A549 (cell line): ENCODE results near the gene SHMT2. TPM values are rescaled to one million over a fixed set of nuclear protein-coding genes. Genes with fewer than 3 reads are reported as not detected.

Source experiments
- ATAC-seq, 2 experiments: fragments of 200-7000 bp in 1 of 2; fragments of >200 bp in 1 of 2; cut with Nextera tagmentation in 1 of 2; cut with Tn5 transposase in 1 of 2; 3 replicates each; pipeline versions ENCODE4 v1.8.0 to v1.9.1; 2018 to 2020; ENCODE audit warnings: mild to moderate bottlenecking in 1 of 2, moderate library complexity in 1 of 2
- CTCF ChIA-PET: fragments of 300-600 bp; sonication (Branson Sonifier 250); formaldehyde crosslinking; extraction: SDS; loops from one replicate; lab custom pipeline; 2021; ENCODE audit warnings: antibody characterized with exemption, inconsistent platforms; lab: Yijun Ruan, JAX
- POLR2A ChIA-PET: fragments of 350-600 bp; formaldehyde crosslinking; extraction: SDS; loops from one replicate; lab custom pipeline; 2021; ENCODE audit warnings: antibody characterized with exemption, inconsistent platforms; lab: Yijun Ruan, JAX
- DNase-seq, 2 experiments: peaks; one replicate each; pipeline versions ENCODE4 v3.0.0 to v3.0.0-alpha.2; 2011 to 2016; ENCODE audit warnings: low read depth in 1 of 2, low spot score in 1 of 2
- FAIRE-seq: peaks from 2 replicates; lab custom pipeline; 2011; peaks lifted over from hg19 to GRCh38; lab: Jason Lieb, UNC
- H3K27ac ChIP-seq, 2 experiments: fragments of >200 bp; sonication (Bioruptor Twin); formaldehyde crosslinking; 3 replicates each; pipeline ENCODE4 v1.5.1; 2016 to 2017
- H3K4me1 ChIP-seq: fragments of >200 bp; sonication (Bioruptor Twin); formaldehyde crosslinking; 3 replicates; pipeline ENCODE4 v1.6.1; 2016
- H3K4me2 ChIP-seq: fragments of >200 bp; sonication (Bioruptor Twin); formaldehyde crosslinking; 3 replicates; pipeline ENCODE4 v1.6.1; 2016
- H3K4me3 ChIP-seq: fragments of >200 bp; sonication (Bioruptor Twin); formaldehyde crosslinking; 3 replicates; pipeline ENCODE4 v1.5.1; 2016
- H3K9me3 ChIP-seq: fragments of >200 bp; sonication (Bioruptor Twin); formaldehyde crosslinking; 3 replicates; pipeline ENCODE4 v1.6.1; 2016
- BHLHE40 ChIP-seq: IDR thresholded peaks from 2 replicates; pipeline ENCODE4 v1.6.1; 2012; ENCODE audit warnings: low read depth, low read length, inconsistent platforms
- CHD2 ChIP-seq: fragments of 150-350 bp; IDR thresholded peaks from 2 replicates; pipeline ENCODE4 v1.6.1; 2014; ENCODE audit warnings: low read length; ENCODE audit not compliant: partially characterized antibody
- CHD4 ChIP-seq: fragments of 200-600 bp; sonication (generic); IDR thresholded peaks from 2 replicates; pipeline ENCODE4 v1.6.1; 2016; ENCODE audit warnings: antibody characterized with exemption, mild to moderate bottlenecking, borderline replicate concordance
- EHMT2 ChIP-seq: fragments of 200-600 bp; sonication (generic); IDR thresholded peaks from 2 replicates; pipeline ENCODE4 v1.6.1; 2016; ENCODE audit warnings: antibody characterized with exemption, low read depth, mild to moderate bottlenecking, moderate library complexity
- ELK1 ChIP-seq: fragments of 150-350 bp; IDR thresholded peaks from 2 replicates; pipeline ENCODE4 v1.6.1; 2014; ENCODE audit warnings: low read depth, mild to moderate bottlenecking, low read length
- GATA3 ChIP-seq: IDR thresholded peaks from 2 replicates; pipeline ENCODE4 v1.6.1; 2012; ENCODE audit warnings: borderline replicate concordance
- HES2 ChIP-seq: fragments of >200 bp; sonication (Bioruptor Twin); formaldehyde crosslinking; IDR thresholded peaks from 2 replicates; pipeline ENCODE4 v1.6.1; 2016
- HOXA7 ChIP-seq: fragments of 250-450 bp; sonication (Bioruptor Pico); IDR thresholded peaks from 2 replicates; pipeline ENCODE4 v1.5.0; 2020; ENCODE audit warnings: mild to moderate bottlenecking, moderate library complexity
- JUN ChIP-seq, 2 experiments: fragments of >200 bp; sonication (Bioruptor Twin); formaldehyde crosslinking; IDR thresholded peaks; 2 replicates in 1 of 2; 3 replicates in 1 of 2; pipeline ENCODE4 v1.6.1; 2016 to 2017
- JUNB ChIP-seq: fragments of >200 bp; sonication (Bioruptor Twin); formaldehyde crosslinking; IDR thresholded peaks from 2 replicates; pipeline ENCODE4 v1.6.1; 2016
- KDM1A ChIP-seq: fragments of 200-600 bp; sonication (generic); IDR thresholded peaks from 2 replicates; pipeline ENCODE4 v1.6.1; 2016; ENCODE audit warnings: low read depth, mild to moderate bottlenecking
- KDM5A ChIP-seq: fragments of 200-600 bp; sonication (generic); IDR thresholded peaks from 2 replicates; pipeline ENCODE4 v1.6.1; 2016; ENCODE audit warnings: antibody characterized with exemption, mild to moderate bottlenecking
- MAFK ChIP-seq: fragments of 450-650 bp; IDR thresholded peaks from 2 replicates; pipeline ENCODE4 v1.6.1; 2014; ENCODE audit not compliant: partially characterized antibody
- MAX ChIP-seq: IDR thresholded peaks from 2 replicates; pipeline ENCODE4 v1.6.1; 2012
- MYC ChIP-seq: IDR thresholded peaks from 2 replicates; pipeline ENCODE4 v1.6.1; 2012; ENCODE audit warnings: mild to moderate bottlenecking, inconsistent platforms, low read length, improper control_type of control experiment, borderline replicate concordance
- NPAS2 ChIP-seq: fragments of 250-450 bp; sonication (Bioruptor Pico); IDR thresholded peaks from 2 replicates; pipeline ENCODE4 v1.8.0; 2022; ENCODE audit warnings: mild to moderate bottlenecking, moderate library complexity, borderline replicate concordance
- POLR2AphosphoS2 ChIP-seq: conservative IDR thresholded peaks from 2 replicates; pipeline ENCODE4 v1.6.1; 2012; ENCODE audit warnings: low read length, improper control_type of control experiment, inconsistent platforms
- REST ChIP-seq: fragments of 200-600 bp; sonication (generic); IDR thresholded peaks from 2 replicates; pipeline ENCODE4 v1.6.1; 2016; ENCODE audit warnings: antibody characterized with exemption, mild to moderate bottlenecking, moderate library complexity
- RNF2 ChIP-seq: fragments of 200-600 bp; sonication (generic); IDR thresholded peaks from 2 replicates; pipeline ENCODE4 v1.6.1; 2016; ENCODE audit warnings: low read depth, mild to moderate bottlenecking, antibody characterized with exemption, moderate library complexity, borderline replicate concordance
- SREBF2 ChIP-seq: fragments of 450-650 bp; IDR thresholded peaks from 2 replicates; pipeline ENCODE4 v1.6.1; 2014; ENCODE audit warnings: mild to moderate bottlenecking, moderate library complexity
- TP53 ChIP-seq: fragments of 250-450 bp; sonication (Bioruptor Pico); IDR thresholded peaks from 2 replicates; pipeline ENCODE4 v1.5.0; 2021; ENCODE audit warnings: mild to moderate bottlenecking, moderate library complexity
- ZC3H11A ChIP-seq: fragments of 450-650 bp; IDR thresholded peaks from 2 replicates; pipeline ENCODE4 v1.6.1; 2014; ENCODE audit warnings: antibody characterized with exemption, mild to moderate bottlenecking
- ZFP36 ChIP-seq: fragments of 450-650 bp; IDR thresholded peaks from 2 replicates; pipeline ENCODE4 v1.6.1; 2014; ENCODE audit warnings: borderline replicate concordance; ENCODE audit not compliant: partially characterized antibody
- ZNF302 ChIP-seq: fragments of 250-450 bp; sonication (Bioruptor Pico); IDR thresholded peaks from 2 replicates; pipeline ENCODE4 v1.9.0; 2021; ENCODE audit warnings: inconsistent platforms, mild to moderate bottlenecking, moderate library complexity
- ZSCAN20 ChIP-seq: fragments of 250-450 bp; sonication (Bioruptor Pico); IDR thresholded peaks from 2 replicates; pipeline ENCODE4 v1.8.0; 2022; ENCODE audit warnings: mild to moderate bottlenecking, moderate library complexity
- WGBS: methylation state at CpG from one replicate; pipeline ENCODE4 v1.1.6; 2017; ENCODE audit errors: missing lambda C conversion rate; 5-methylcytosine and 5-hydroxymethylcytosine counted together
- polyA plus RNA-seq, 4 experiments: library from polyadenylated mRNA; depleted of rRNA in 3 of 4; stranded (reverse); fragments of >200 nt; fragmentation: RNase III in 1 of 4; extraction: RNeasy Plus Mini Kit Qiagen cat#74134 plus additional on column Dnase treatment in 1 of 4; gene quantifications; 2 replicates in 3 of 4; 3 replicates in 1 of 4; pipeline ENCODE4 v1.2.3, GENCODE V29; 2011 to 2017
- TF ChIP-seq, protein P1 (sequence below): fragments of >200 bp; sonication (Bioruptor Twin); formaldehyde crosslinking; IDR thresholded peaks from 3 replicates; pipeline ENCODE4 v1.5.1; 2016
- TF ChIP-seq, protein P2 (sequence below): fragments of >200 bp; sonication (Bioruptor Twin); formaldehyde crosslinking; IDR thresholded peaks from 3 replicates; pipeline ENCODE4 v1.6.1; 2016
- TF ChIP-seq, protein P3 (sequence below): IDR thresholded peaks from 2 replicates; pipeline ENCODE4 v1.6.1; 2012; ENCODE audit warnings: low read depth, borderline replicate concordance
- TF ChIP-seq, protein P4 (sequence below): fragments of 250-450 bp; sonication (Bioruptor Pico); IDR thresholded peaks from 2 replicates; pipeline ENCODE4 v1.5.0; 2020; ENCODE audit warnings: low read depth, mild to moderate bottlenecking, moderate library complexity

SHMT2 gene
- polyA plus RNA-seq, 2 of the 4 experiments (the other 2 are of a cell fraction), result 113 to 156 TPM

DNA sequence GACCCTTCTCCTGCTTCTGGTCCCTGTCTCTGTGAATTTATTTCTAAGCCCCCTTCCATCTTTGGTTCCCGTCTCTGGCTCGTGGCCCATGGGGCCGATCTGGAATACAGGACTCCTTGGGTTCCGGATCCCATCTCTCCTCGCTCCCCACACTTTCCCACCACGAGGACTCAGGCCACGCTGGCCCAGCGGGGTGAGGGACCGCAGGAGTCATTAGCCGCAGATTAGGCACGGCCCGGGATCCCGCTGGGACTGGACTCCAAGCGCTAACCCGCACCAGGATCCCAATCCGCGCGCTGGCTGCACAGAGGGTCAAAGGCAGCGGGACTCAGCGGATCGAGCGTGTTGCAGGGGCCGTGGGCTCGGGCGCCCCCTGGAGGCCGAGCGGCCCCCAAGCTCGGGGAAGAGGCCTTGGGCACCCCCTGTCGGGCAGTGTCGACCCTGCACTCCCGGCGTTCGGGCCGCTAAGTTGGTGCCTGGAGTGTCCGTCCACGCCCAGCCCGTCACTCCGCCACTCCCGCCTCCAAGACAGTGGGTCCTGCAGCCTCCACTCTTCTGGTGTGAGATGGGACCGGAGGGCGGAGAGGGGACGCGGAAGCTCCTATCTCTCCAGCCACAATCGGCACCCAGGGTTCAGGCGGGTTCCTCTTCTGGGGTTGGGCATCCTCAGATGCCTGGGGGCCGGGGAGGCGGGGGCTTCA, 9.5 kb downstream of the SHMT2 start:
- ChIA-PET CTCF (interaction anchor here (0.6 to 26.5 kb wide), 29 partner anchors 10 to 224 kb away, joined by 3 to 615 read pairs (median 4); partner anchors contain the start of genes GLI1, INHBE, LRP1 and NXPH4), POLR2A (interaction anchor here (0.7 to 3.1 kb wide), 4 partner anchors 9 to 25 kb away, joined by 3 to 20 read pairs (median 8); partner anchors contain the start of gene SHMT2)
- peak; percentile 49 to 73 for ATAC-seq
- peak overlapping the region; percentile 75 to 93 for H3K27ac ChIP-seq
- peaks cover 26% of the 10 kb centered on the region; the same call in 2 of the 3 replicates for H3K4me1 ChIP-seq
- FAIRE-seq, result no peak
- H3K4me3 ChIP-seq, result peak overlapping the region; percentile 55
- peak overlapping the region; percentile 83 for H3K4me2 ChIP-seq
- DNase-seq, result peak; percentile 88 to 92
- WGBS, result 17% methylated on average over 23 of the region's 47 CpGs
- no peaks in the 10 kb centered on the region for H3K9me3 ChIP-seq
- 0 out of 2 replicates have a peak, but pooled peaks have one; percentile 27 for TF ChIP-seq RNF2
- no peak for TF ChIP-seq HOXA7
- no peak for TF ChIP-seq EHMT2
- no peak for TF ChIP-seq ZC3H11A
- TF ChIP-seq KDM5A, result no peak
- TF ChIP-seq, protein P1, sequence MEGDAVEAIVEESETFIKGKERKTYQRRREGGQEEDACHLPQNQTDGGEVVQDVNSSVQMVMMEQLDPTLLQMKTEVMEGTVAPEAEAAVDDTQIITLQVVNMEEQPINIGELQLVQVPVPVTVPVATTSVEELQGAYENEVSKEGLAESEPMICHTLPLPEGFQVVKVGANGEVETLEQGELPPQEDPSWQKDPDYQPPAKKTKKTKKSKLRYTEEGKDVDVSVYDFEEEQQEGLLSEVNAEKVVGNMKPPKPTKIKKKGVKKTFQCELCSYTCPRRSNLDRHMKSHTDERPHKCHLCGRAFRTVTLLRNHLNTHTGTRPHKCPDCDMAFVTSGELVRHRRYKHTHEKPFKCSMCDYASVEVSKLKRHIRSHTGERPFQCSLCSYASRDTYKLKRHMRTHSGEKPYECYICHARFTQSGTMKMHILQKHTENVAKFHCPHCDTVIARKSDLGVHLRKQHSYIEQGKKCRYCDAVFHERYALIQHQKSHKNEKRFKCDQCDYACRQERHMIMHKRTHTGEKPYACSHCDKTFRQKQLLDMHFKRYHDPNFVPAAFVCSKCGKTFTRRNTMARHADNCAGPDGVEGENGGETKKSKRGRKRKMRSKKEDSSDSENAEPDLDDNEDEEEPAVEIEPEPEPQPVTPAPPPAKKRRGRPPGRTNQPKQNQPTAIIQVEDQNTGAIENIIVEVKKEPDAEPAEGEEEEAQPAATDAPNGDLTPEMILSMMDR, result peak; percentile 100
- TF ChIP-seq REST, result no peak
- TF ChIP-seq MAX, result peak; percentile 65; the same call in 1 of the 2 replicates
- TF ChIP-seq MYC, result no peak
- no peak for TF ChIP-seq MAFK
- TF ChIP-seq SREBF2, result no peak
- TF ChIP-seq HES2, result no peak
- TF ChIP-seq GATA3, result no peak
- no peak for TF ChIP-seq CHD2
- TF ChIP-seq, protein P2, sequence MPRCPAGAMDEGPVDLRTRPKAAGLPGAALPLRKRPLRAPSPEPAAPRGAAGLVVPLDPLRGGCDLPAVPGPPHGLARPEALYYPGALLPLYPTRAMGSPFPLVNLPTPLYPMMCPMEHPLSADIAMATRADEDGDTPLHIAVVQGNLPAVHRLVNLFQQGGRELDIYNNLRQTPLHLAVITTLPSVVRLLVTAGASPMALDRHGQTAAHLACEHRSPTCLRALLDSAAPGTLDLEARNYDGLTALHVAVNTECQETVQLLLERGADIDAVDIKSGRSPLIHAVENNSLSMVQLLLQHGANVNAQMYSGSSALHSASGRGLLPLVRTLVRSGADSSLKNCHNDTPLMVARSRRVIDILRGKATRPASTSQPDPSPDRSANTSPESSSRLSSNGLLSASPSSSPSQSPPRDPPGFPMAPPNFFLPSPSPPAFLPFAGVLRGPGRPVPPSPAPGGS, result 0 out of 3 replicates have a peak, but pooled peaks have one; percentile 36
- TF ChIP-seq JUNB, result no peak
- no peak for TF ChIP-seq BHLHE40
- TF ChIP-seq, protein P3, sequence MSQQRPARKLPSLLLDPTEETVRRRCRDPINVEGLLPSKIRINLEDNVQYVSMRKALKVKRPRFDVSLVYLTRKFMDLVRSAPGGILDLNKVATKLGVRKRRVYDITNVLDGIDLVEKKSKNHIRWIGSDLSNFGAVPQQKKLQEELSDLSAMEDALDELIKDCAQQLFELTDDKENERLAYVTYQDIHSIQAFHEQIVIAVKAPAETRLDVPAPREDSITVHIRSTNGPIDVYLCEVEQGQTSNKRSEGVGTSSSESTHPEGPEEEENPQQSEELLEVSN, result 0 out of 2 replicates have a peak, but pooled peaks have one; percentile 12
- no peak for TF ChIP-seq ZNF302
- no peak for TF ChIP-seq ELK1
- no peak for TF ChIP-seq ZSCAN20 (CRISPR knock-in tag)
- peak in 1 of 2 experiments; percentile 29; a peak in 1 of 5 replicates for TF ChIP-seq JUN (IDR thresholded peaks at IDR 0.05)
- no peak for TF ChIP-seq NPAS2 (CRISPR knock-in tag)
- TF ChIP-seq KDM1A, result no peak
- TF ChIP-seq, protein P4, sequence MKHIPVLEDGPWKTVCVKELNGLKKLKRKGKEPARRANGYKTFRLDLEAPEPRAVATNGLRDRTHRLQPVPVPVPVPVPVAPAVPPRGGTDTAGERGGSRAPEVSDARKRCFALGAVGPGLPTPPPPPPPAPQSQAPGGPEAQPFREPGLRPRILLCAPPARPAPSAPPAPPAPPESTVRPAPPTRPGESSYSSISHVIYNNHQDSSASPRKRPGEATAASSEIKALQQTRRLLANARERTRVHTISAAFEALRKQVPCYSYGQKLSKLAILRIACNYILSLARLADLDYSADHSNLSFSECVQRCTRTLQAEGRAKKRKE (CRISPR knock-in tag), result no peak
- TF ChIP-seq TP53 (CRISPR knock-in tag), result no peak; the same call in 1 of the 2 replicates
- no peak for TF ChIP-seq CHD4
- no peak for TF ChIP-seq ZFP36
- TF ChIP-seq POLR2AphosphoS2, result no peak
